Measurements from ENCODE around the gene PSMB3. TPM values are rescaled to one million over a fixed set of nuclear protein-coding genes. Genes with fewer than 3 reads are reported as not detected.

Gene PSMB3
- total RNA-seq, 1 experiment from 2014 or later, result 273 TPM

DNA sequence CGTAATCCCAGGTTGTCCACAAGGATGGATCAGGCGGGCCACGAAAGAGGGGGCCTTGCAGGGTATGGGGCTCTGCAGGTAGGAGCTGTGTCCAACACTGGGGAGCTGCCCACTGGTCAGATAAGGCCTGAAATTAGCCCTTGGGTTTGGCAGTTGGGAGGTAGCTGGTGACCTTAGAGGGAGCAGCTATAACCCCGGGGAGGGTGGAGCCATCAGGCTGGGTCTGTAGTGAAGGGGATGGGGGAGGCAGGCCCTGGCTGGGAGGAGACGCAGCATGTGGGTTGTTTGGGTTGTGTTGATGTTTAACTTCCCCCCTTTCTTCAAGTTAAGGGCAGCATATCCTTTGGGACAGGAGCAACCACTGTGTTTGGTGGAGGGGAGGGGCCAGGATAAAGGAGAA, 41.6 kb upstream of the PSMB3 start:
- Mint-ChIP-seq H3K4me1 (peaks cover 60% of the 10 kb centered on the region), H3K4me3 (no peak overlapping the region), H3K9me3 (no peaks in the 10 kb centered on the region), H3K27ac (no peak overlapping the region), H3K27me3 (ENCODE audit: low read depth) (peaks cover 40% of the 10 kb centered on the region), H3K36me3 (0 out of 2 replicates have a peak, but pooled peaks cover 3% of the 10 kb centered on the region)
- DNase-seq (ENCODE audit: low spot score) (no peak), ATAC-seq (no peak)
- ChIA-PET POLR2A (no interaction called here), CTCF (interaction anchor here (1.0 to 2.4 kb wide), 6 partner anchors 8 to 147 kb away, joined by 3 to 13 read pairs (median 4); no protein-coding TSS in a partner anchor)
- TF ChIP-seq ZNF138 (CRISPR knock-in tag; conservative IDR thresholded peaks at IDR 0.05) (no peak), FOXP1 (CRISPR knock-in tag; IDR thresholded peaks at IDR 0.05; ENCODE audit: borderline replicate concordance) (no peak), JUN (CRISPR knock-in tag; IDR thresholded peaks at IDR 0.05) (no peak), CREB1 (CRISPR knock-in tag; IDR thresholded peaks at IDR 0.05) (no peak), ZNF416 (CRISPR knock-in tag; IDR thresholded peaks at IDR 0.05) (no peak), ZNF317 (CRISPR knock-in tag; IDR thresholded peaks at IDR 0.05; ENCODE audit: borderline replicate concordance, low read depth) (no peak), GRHL2 (CRISPR knock-in tag; IDR thresholded peaks at IDR 0.05; ENCODE audit: insufficient replicate concordance, severe bottlenecking) (no peak), ZNF671 (CRISPR knock-in tag; IDR thresholded peaks at IDR 0.05) (no peak), IRF2 (CRISPR knock-in tag; IDR thresholded peaks at IDR 0.05; ENCODE audit: borderline replicate concordance, low read depth) (no peak)
- TF ChIP-seq, protein P1, sequence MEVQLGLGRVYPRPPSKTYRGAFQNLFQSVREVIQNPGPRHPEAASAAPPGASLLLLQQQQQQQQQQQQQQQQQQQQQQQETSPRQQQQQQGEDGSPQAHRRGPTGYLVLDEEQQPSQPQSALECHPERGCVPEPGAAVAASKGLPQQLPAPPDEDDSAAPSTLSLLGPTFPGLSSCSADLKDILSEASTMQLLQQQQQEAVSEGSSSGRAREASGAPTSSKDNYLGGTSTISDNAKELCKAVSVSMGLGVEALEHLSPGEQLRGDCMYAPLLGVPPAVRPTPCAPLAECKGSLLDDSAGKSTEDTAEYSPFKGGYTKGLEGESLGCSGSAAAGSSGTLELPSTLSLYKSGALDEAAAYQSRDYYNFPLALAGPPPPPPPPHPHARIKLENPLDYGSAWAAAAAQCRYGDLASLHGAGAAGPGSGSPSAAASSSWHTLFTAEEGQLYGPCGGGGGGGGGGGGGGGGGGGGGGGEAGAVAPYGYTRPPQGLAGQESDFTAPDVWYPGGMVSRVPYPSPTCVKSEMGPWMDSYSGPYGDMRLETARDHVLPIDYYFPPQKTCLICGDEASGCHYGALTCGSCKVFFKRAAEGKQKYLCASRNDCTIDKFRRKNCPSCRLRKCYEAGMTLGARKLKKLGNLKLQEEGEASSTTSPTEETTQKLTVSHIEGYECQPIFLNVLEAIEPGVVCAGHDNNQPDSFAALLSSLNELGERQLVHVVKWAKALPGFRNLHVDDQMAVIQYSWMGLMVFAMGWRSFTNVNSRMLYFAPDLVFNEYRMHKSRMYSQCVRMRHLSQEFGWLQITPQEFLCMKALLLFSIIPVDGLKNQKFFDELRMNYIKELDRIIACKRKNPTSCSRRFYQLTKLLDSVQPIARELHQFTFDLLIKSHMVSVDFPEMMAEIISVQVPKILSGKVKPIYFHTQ (CRISPR knock-in tag; IDR thresholded peaks at IDR 0.05), result no peak

DNA sequence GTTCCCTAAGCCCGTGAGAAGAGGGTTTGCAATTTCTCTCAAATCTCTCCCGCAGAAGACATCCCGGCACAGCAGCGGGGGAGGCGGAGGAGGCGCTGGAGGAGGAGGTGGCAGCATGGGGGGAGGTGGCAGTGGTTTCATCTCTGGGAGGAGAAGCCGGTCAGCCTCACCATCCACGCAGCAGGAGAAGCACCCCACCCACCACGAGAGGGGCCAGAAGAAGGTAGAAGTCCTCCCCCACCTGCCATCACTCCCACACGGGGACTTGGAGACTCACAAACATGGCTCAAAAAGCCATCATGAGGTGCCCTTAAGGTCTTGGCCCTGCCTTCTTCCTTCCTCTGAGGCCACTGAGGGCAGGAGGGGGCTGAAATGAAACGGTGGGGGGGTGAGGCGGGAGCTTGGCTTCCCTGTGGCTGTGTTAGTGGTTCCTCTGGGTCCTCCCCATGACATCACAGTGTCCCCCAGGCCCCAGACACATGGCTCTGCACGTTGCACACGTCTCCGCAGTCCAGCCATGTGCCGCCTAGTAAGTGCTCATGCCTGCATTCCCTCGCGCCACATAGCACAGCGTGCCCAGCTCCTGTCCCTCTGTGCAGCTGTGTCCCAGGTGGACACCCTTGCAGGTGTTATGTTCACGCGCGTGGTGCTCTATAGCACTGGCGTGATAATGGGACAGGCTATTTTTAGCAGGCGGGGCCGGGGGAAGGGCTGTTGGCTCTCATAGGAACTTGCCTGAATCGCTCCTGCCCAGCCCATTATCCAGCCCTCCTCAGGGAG, 40.6 kb upstream of the PSMB3 start:
- DNase-seq (ENCODE audit: low spot score) (no peak), ATAC-seq (no peak)
- H3K4me3 Mint-ChIP-seq, result no peak overlapping the region
- no peaks in the 10 kb centered on the region for H3K9me3 Mint-ChIP-seq
- POLR2A ChIA-PET, result no interaction called here
- H3K36me3 Mint-ChIP-seq, result 0 out of 2 replicates have a peak, but pooled peaks cover 3% of the 10 kb centered on the region
- H3K4me1 Mint-ChIP-seq, result peaks cover 58% of the 10 kb centered on the region
- H3K27ac Mint-ChIP-seq, result no peak overlapping the region
- TF ChIP-seq, protein P2, sequence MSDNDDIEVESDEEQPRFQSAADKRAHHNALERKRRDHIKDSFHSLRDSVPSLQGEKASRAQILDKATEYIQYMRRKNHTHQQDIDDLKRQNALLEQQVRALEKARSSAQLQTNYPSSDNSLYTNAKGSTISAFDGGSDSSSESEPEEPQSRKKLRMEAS (CRISPR knock-in tag; IDR thresholded peaks at IDR 0.05), result no peak
- TF ChIP-seq ESRRA (CRISPR knock-in tag; IDR thresholded peaks at IDR 0.05; ENCODE audit: borderline replicate concordance), result no peak
- no peak for TF ChIP-seq IRF2 (CRISPR knock-in tag; IDR thresholded peaks at IDR 0.05; ENCODE audit: borderline replicate concordance, low read depth)
- CTCF ChIA-PET, result interaction anchor here (2.4 kb wide), 1 partner anchor 23 kb away, joined by 13 read pairs; no protein-coding TSS in a partner anchor
- peaks cover 30% of the 10 kb centered on the region for H3K27me3 Mint-ChIP-seq (ENCODE audit: low read depth)

DNA sequence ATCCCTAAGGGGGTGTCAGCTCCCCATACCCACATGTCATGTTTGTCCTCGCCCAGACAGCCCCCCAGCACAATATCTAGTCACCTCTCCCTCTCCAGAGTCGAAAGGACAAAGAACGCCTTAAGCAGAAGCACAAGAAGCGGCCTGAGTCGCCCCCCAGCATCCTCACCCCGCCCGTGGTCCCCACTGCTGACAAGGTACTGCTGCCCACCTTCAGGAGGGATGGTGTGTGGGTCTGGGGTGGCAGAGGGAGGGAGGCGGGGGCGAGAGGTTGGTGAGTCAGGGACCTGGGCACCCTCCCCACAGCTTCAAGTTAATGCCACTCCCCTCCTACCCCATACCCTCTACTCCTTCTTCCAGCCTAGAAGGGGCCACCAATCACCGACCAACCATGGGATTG, 39.9 kb upstream of the PSMB3 start:
- Mint-ChIP-seq H3K27me3 (ENCODE audit: low read depth) (peaks cover 23% of the 10 kb centered on the region), H3K36me3 (0 out of 2 replicates have a peak, but pooled peaks cover 3% of the 10 kb centered on the region), H3K4me3 (no peak overlapping the region), H3K4me1 (peaks cover 54% of the 10 kb centered on the region), H3K27ac (no peak overlapping the region), H3K9me3 (no peaks in the 10 kb centered on the region)
- ATAC-seq (no peak), DNase-seq (ENCODE audit: low spot score) (no peak)
- POLR2A ChIA-PET, result no interaction called here
- CTCF ChIA-PET, result interaction anchor here (2.4 kb wide), 1 partner anchor 22 kb away, joined by 13 read pairs; no protein-coding TSS in a partner anchor
- no peak for TF ChIP-seq GRHL2 (CRISPR knock-in tag; IDR thresholded peaks at IDR 0.05; ENCODE audit: insufficient replicate concordance, severe bottlenecking)
- TF ChIP-seq SMAD4 (CRISPR knock-in tag; IDR thresholded peaks at IDR 0.05), result no peak
- TF ChIP-seq, protein P3, sequence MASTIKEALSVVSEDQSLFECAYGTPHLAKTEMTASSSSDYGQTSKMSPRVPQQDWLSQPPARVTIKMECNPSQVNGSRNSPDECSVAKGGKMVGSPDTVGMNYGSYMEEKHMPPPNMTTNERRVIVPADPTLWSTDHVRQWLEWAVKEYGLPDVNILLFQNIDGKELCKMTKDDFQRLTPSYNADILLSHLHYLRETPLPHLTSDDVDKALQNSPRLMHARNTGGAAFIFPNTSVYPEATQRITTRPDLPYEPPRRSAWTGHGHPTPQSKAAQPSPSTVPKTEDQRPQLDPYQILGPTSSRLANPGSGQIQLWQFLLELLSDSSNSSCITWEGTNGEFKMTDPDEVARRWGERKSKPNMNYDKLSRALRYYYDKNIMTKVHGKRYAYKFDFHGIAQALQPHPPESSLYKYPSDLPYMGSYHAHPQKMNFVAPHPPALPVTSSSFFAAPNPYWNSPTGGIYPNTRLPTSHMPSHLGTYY (CRISPR knock-in tag; IDR thresholded peaks at IDR 0.05), result no peak
- no peak for TF ChIP-seq TEAD1 (CRISPR knock-in tag; IDR thresholded peaks at IDR 0.05)
- TF ChIP-seq, protein P4, sequence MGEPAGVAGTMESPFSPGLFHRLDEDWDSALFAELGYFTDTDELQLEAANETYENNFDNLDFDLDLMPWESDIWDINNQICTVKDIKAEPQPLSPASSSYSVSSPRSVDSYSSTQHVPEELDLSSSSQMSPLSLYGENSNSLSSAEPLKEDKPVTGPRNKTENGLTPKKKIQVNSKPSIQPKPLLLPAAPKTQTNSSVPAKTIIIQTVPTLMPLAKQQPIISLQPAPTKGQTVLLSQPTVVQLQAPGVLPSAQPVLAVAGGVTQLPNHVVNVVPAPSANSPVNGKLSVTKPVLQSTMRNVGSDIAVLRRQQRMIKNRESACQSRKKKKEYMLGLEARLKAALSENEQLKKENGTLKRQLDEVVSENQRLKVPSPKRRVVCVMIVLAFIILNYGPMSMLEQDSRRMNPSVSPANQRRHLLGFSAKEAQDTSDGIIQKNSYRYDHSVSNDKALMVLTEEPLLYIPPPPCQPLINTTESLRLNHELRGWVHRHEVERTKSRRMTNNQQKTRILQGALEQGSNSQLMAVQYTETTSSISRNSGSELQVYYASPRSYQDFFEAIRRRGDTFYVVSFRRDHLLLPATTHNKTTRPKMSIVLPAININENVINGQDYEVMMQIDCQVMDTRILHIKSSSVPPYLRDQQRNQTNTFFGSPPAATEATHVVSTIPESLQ (CRISPR knock-in tag; IDR thresholded peaks at IDR 0.05), result no peak
- TF ChIP-seq, protein P5, sequence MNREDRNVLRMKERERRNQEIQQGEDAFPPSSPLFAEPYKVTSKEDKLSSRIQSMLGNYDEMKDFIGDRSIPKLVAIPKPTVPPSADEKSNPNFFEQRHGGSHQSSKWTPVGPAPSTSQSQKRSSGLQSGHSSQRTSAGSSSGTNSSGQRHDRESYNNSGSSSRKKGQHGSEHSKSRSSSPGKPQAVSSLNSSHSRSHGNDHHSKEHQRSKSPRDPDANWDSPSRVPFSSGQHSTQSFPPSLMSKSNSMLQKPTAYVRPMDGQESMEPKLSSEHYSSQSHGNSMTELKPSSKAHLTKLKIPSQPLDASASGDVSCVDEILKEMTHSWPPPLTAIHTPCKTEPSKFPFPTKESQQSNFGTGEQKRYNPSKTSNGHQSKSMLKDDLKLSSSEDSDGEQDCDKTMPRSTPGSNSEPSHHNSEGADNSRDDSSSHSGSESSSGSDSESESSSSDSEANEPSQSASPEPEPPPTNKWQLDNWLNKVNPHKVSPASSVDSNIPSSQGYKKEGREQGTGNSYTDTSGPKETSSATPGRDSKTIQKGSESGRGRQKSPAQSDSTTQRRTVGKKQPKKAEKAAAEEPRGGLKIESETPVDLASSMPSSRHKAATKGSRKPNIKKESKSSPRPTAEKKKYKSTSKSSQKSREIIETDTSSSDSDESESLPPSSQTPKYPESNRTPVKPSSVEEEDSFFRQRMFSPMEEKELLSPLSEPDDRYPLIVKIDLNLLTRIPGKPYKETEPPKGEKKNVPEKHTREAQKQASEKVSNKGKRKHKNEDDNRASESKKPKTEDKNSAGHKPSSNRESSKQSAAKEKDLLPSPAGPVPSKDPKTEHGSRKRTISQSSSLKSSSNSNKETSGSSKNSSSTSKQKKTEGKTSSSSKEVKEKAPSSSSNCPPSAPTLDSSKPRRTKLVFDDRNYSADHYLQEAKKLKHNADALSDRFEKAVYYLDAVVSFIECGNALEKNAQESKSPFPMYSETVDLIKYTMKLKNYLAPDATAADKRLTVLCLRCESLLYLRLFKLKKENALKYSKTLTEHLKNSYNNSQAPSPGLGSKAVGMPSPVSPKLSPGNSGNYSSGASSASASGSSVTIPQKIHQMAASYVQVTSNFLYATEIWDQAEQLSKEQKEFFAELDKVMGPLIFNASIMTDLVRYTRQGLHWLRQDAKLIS (CRISPR knock-in tag; IDR thresholded peaks at IDR 0.05; ENCODE audit: borderline replicate concordance), result no peak
- TF ChIP-seq, protein P6, sequence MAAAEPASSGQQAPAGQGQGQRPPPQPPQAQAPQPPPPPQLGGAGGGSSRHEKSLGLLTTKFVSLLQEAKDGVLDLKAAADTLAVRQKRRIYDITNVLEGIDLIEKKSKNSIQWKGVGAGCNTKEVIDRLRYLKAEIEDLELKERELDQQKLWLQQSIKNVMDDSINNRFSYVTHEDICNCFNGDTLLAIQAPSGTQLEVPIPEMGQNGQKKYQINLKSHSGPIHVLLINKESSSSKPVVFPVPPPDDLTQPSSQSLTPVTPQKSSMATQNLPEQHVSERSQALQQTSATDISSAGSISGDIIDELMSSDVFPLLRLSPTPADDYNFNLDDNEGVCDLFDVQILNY (CRISPR knock-in tag; IDR thresholded peaks at IDR 0.05), result no peak

Data from WTC11 (cell line).